Posterior vena cava (tissue), 2 donors: ENCODE data around the gene TMTC3. TPM values are rescaled to one million over a fixed set of nuclear protein-coding genes. Genes with fewer than 3 reads are reported as not detected.
"Not testable (repeated sequence)": the region's sequence is repeated elsewhere in the genome, so short reads cannot be mapped to it uniquely, and the experiment has no call there.

ENCODE experiments used
- DNase-seq: peaks from one replicate; pipeline ENCODE4 v3.0.0-alpha.2; 2020; ENCODE audit warnings: low spot score
- intact Hi-C, 2 donors: fragments of 100-400 bp; cut with DNase I; formaldehyde crosslinking; loops; one replicate each; pipeline versions ENCODE4 v1.14.1 to v1.14.2; 2022 to 2023
- total RNA-seq, 2 donors: library from RNA; stranded (reverse); fragmentation: NEBNext Ultra II Directional; extraction: Animal tissue kit (Norgen Biotek cat#: 25700); gene quantifications; one replicate each; pipeline ENCODE4 v1.2.1, GENCODE V29; 2021
- donor health status: DM: yes; HTN: yes; CAD: no.
- donor health status: DM: yes; HTN: yes; CAD: no.

The TMTC3 gene
- total RNA-seq, 2 donors from 2014 or later: 26.3 to 29.2 TPM

DNA sequence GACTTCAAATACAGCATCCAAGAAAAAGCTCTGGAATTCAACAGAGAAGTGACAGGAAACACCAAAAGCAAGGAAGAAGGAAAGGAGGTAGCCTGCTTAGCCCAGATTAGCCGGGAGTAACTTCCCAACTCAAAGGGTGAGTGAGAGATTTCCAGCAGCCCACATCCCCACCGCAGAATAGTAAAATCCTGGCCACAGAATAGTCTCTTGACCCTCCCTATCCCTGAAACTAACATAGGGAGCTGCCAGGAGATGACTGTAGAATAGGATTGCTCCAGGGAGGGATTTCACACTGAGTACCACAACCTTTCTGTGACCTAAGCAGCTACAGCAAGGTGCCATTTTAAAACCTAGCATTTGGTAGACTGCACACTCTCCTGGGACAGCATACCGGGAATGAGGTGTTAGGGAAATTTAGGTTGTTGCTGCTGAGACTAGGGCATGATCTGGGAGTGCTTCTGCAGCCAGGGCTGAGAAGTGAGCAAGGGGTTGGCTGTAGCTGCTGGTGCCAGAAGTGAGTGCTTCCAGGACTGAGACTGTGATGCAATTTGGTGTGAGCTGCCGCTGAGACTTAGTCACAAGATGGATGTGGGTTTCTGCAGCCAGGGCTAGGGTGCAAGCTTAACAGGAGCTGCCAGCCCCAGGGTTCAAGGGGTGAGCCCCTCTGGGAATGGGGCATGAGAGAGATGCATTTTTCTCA lies 66.0 kb downstream of the TMTC3 start:
- intact Hi-C loops: no loop called here
- DNase-seq: no peak

DNA sequence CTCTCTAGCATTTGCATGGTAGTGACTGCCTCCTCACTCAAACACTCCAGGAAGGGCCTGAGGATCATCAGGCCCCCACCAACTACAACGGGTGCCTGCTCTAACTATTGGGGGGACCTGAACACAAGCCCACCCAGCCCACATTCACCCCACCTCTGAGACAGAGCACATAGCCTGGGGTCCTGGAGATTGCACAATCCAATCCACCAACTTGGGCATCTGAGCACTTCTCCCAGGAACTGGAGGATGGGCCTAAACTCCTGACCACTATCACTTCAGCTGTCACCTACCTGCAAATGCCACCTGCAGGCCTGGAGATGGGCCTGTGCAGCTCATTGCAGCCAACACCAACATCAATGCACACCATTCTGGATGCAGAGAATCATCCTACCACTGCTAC lies 66.6 kb downstream of the TMTC3 start:
- no peak for DNase-seq
- intact Hi-C loops: no loop called here

- intact Hi-C loops, DNase-seq: not testable (repeated sequence)
Observed at GRCh38 chr12:88210311-88210710, 68.2 kb downstream of the TMTC3 start.

DNA sequence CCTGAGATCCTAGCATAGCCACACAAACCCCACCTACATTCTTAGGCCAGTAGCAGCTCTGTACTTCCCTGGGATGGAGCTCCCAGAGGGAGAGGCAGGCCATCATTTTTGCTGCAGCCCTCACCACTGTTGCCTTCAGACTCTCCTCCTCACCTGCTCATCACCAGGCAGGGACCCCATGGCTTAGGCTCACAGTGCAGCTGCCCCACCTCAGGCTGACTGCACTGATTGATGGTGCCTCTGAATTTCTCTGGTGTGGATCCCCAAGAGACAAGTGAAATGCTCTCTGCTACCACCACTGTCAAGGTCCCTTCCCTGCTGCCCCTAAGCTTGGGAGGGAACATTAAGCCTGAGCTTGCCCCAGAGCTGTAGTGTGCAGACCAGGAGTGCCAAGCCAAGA lies 76.2 kb downstream of the TMTC3 start:
- intact Hi-C loops: no loop called here
- no peak for DNase-seq

- DNase-seq: no peak
- intact Hi-C loops: no loop called here
Observed at GRCh38 chr12:88219861-88220260, 77.8 kb downstream of the TMTC3 start.

DNA sequence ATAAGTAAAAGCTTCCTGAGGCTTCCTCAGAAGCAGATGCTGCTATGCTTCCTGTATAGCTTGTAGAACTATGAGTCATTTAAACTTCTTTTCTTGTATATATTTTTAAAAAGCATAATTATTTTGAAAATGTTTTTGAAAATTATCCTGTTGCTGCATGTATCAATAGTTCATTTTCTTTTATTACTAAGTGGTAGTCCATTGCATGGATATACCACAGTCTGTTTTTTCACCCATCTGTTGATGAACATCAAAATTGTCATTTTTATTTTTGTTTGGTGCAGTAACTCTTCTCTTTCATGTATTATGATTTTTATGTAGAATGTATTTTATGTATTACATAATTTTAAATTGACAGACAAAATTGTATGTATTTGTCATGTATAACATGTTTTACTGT lies 81.4 kb downstream of the TMTC3 start:
- intact Hi-C loops: no loop called here
- DNase-seq: no peak

DNA sequence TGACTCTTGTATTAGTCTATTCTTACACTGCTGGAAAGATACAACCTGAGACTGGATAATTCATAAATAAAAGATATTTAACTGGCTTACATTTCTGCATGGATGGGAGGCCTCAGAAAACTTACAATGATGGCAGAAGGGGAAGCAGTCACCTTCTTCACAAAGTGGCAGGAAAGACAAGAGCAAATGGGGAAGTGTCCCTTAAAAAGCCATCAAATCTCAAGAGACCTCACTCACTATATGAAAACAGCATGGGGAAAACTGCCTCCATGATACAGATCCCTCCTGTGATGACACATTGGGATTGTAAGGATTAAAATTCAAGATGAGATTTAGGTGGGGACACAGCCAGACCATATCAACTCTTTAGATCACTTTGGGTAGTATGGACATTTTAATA lies 83.7 kb downstream of the TMTC3 start:
- intact Hi-C loops: no loop called here
- DNase-seq: no peak

GRCh38 chr12:88227263-88227662 lies 85.2 kb downstream of the TMTC3 start:
- intact Hi-C loops: no loop called here
- no peak for DNase-seq

GRCh38 chr12:88227871-88228270 lies 85.8 kb downstream of the TMTC3 start:
- intact Hi-C loops: no loop called here
- DNase-seq: no peak

- intact Hi-C loops: no loop called here
- DNase-seq: no peak
Observed at GRCh38 chr12:88228720-88229119, 86.6 kb downstream of the TMTC3 start.

DNA sequence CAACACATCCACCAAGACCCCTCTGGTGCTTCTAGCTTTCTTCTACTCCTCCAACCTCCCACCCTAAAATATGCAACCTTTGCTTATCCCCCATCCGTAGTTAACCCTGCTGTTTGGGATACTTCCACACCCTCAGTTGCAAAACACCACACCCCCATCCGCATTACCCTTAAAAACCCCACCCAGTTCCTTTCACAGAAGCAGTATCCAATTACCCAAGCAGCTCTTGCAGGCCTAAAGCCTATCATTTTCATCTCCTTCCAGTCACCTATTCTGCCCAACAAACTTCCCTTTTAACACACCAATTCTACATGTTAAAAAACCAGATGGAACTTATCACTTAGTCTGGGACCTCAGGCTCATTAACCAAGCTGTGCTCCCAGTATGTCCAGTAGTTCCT lies 88.2 kb downstream of the TMTC3 start:
- intact Hi-C loops: loop anchor here in 1 of 2 donors (5.0 kb wide), 1 partner anchor 757 kb away; no protein-coding TSS in a partner anchor
- DNase-seq: no peak

GRCh38 chr12:88235183-88235833 lies 93.2 kb downstream of the TMTC3 start:
- DNase-seq: no peak
- intact Hi-C loops: no loop called here

DNA sequence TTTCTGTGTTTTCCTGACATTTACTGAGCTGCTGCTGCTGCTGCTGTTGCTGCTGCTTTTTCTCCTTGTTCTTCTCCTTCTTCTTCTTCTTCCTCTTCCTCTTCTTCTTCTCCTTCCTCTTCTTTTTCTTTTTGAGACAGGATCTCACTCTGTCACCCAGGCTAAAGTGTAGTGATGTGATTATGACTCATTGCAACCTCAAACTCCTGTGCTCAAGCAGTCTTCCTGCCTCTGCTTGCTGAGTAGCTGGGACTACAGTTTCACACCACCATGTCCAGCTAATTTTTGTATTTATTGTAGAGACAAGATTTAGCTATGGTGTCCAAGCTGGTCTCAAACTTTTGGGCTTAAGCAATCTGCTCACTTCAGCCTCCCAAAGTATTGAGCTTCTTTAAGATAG lies 95.8 kb downstream of the TMTC3 start:
- DNase-seq: no peak
- intact Hi-C loops: no loop called here

DNA sequence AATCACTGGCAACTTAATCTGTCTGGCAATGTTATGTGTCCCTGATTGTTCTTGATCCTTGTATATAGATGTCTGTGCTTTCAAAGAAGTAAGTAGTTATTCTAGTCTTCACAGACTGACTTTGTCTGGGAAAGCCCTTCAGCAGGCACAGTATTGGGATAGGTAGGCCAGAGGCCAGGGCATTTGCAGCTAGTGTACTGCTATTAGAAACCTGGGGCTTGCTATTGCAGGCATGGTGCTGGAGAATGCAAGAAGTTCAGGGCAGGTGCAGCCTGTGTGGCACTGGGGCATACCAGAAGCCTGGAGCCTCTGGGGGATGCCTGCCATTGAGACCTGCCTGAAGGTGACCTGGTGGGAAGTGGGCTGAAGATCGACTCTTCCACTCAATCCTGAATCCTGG lies 96.3 kb downstream of the TMTC3 start:
- DNase-seq: no peak
- intact Hi-C loops: no loop called here

GRCh38 chr12:88241862-88242570 lies 99.9 kb downstream of the TMTC3 start:
- no peak for DNase-seq

GRCh38 chr12:88242571-88242925 lies 100.4 kb downstream of the TMTC3 start:
- intact Hi-C loops: loop anchor here in 1 of 2 donors (2.0 kb wide), 1 partner anchor 70 kb away; no protein-coding TSS in a partner anchor
- DNase-seq: no peak

More at GRCh38 chr12:88241862-88242570, 99.9 kb downstream of the TMTC3 start:
- intact Hi-C loops: loop anchor here in 1 of 2 donors (2.0 kb wide), 1 partner anchor 71 kb away; no protein-coding TSS in a partner anchor

GRCh38 chr12:88242939-88243338 lies 100.8 kb downstream of the TMTC3 start:
- intact Hi-C loops: loop anchor here in 1 of 2 donors (2.0 kb wide), 1 partner anchor 70 kb away; no protein-coding TSS in a partner anchor
- DNase-seq: no peak

GRCh38 chr12:88243982-88244381 lies 101.9 kb downstream of the TMTC3 start:
- intact Hi-C loops: loop anchor here in 1 of 2 donors (2.0 kb wide), 1 partner anchor 69 kb away; no protein-coding TSS in a partner anchor
- no peak for DNase-seq

DNA sequence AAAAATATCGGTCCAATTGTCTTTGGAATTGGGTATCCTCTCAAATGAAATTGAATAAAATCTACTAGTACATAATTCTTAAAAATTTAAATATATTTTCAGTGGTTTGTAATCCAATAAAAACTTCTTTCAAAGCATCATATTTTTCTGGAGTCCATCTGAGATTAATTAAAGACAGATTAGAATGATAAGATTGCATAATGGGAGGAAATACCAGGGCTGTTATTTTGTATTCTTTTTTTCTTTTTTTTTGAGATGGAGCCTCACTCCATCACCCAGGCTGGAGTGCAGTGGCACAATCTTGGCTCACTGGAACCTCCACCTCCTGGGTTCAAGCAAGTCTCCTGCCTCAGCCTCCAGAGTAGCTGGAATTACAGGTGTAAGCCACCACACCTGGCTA lies 103.8 kb downstream of the TMTC3 start:
- intact Hi-C loops: no loop called here
- no peak for DNase-seq

GRCh38 chr12:88247241-88247643 lies 105.1 kb downstream of the TMTC3 start:
- intact Hi-C loops: no loop called here
- DNase-seq: no peak
